Epidermal melanocyte (primary cell): ENCODE data around the gene ECD.

Experiments
- DNase-seq: peaks from one replicate; pipeline ENCODE4 v3.0.0; 2011; ENCODE audit warnings: low spot score; ENCODE audit not compliant: insufficient read length

Gene ECD

DNA sequence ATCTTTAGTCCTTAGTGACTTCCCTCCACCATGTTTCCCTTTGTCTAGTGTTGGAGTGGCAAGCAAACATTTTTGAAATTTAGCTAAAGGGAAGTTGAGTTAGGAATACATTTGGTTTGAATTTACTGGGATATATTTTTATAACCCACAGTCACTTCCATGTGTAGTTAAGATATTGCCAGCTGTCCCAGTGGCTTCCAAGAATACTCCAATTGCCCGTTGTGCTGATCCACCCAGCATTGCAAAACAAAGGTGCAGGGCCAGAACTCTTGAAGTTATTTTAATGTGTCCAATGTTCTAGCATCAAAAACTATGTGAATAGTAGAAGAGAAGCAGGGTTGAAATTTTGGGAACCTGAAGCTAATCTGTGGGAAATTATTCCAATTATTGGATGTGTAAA lies 68.7 kb downstream of the ECD start:
- peak; percentile 30 for DNase-seq

DNA sequence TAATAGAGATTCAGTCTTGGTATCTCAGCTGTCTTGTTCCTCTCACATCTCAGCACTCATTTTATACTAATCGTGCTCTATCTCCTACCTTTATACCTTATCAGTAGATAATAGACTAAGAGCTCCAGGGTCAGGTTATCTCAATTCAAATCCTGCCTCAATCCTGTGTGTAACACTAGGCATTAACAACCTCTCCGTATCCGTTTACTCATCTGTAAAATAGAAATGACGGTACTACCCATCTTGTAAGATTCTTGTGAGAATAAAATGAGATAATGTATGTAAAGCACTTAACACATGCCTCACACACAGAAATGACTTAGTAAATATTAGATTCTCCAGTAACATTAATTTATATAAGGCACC lies 70.5 kb downstream of the ECD start:
- DNase-seq: no peak

DNA sequence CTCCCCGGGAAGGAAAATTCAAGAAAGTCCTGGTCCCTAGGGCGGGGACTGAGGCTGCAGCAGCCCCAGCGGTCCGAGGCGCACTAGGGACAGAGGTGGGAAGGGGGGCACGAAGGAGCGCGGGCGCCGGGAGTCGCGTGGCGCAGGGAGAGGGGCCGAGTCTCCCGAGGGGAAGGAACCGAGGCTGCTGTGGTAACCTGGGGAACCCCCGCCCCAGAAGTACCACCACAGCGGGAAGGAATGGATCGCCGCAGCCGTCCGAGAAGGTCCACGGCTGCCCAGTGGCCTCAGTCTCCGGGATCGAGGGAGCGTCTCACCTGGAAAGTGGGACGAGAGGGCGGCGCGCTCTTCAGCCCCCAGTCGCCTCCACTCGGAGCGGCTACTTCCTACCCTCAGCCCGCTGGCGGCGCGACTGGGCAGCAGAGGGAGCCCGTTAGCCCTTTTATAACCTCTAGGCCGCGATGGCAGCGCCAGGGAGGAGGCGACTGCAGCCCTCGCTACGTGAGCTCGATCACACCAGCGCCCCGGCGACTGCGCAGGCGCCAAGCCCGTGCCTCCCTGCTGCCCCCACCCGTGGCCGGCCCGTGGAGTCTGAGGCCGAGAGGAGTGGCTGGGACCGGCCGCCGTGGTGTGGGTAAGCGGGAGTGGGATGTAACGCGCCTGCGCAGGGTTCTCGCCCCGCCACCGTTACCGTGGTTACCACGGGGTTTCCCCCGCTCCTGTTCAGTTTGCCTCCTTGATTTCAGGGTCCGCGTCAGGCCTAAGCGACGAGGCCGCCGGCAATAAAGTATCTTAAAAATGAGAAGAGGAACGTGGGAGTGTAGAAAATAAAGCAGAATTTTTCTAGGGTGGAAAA lies 71.1 kb downstream of the ECD start, which contains the start of gene P4HA1:
TSS of gene P4HA1 (minus strand) at position 418 of the 856 bp plus-strand sequence. CDS start 21,983 bp downstream, outside the sequence.
- peak; percentile 92 for DNase-seq

DNA sequence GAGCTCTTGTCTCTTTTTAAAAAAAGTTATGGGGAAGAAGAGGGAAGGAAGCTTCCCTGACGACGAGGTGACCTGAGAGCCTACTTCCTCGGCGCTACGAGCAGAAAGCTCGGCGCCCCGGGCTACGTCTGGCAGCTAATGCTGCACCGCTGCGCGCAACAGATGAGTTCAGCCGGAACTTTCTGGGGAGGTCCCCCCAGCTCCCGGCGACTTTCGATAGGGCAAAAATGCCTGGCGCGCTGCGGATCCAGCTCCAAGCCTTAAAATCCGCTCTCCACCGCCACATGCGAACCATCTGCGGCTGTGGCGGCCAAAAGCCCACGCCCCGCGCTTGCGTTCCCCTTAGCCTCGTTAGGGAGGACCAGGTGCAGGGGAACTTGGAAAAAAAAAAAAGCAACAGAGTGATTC lies 71.8 kb downstream of the ECD start:
- DNase-seq: peak; percentile 37

DNA sequence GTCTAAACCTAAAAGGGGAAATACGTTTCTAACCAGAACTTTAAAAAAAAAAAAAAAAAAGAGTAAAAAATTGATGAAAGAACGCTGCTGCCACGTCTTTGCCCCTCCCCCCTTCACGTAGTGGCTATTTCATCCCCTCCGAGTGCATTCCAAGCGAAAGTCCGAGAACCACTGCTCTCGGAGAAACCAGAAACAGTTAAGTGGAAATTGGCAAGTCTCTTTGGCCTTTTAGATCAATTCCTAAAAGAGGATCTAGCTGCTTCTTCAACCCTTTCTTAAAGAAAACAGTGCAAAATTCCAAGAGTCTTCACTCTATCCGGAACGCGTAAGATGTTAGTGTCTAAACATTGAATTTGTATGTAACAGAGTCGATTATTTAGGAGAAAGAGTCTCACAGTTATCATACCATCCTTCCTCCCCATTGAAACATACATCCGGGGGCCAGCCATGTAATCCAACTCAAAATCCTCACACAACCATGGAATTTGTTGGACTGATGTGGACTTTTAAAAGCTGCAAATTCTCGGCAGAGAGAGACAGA lies 72.3 kb downstream of the ECD start:
- DNase-seq: peak; percentile 37

DNA sequence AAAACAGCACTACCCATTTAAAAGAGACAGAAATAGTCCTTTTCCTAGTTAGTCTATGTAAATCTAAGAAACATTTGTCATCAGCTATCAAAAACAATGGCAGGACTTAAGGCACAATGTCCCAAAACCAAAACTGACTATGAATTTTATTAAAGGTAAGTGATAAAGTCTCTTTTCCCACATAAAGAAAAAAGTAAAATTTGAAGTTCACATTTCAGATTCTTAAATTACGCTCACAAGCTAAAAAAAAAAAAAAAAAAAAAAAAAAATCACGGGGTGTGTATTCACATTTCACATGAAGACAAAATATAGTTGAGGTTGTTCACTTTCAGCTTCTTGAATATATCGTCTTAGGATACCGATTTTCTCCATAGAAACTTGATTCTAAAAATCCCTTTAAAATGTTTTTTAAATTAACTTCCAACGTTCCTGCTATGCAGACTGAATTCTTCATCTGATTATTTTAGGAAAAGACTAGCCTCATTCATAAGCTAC lies 72.8 kb downstream of the ECD start:
- no peak for DNase-seq

DNA sequence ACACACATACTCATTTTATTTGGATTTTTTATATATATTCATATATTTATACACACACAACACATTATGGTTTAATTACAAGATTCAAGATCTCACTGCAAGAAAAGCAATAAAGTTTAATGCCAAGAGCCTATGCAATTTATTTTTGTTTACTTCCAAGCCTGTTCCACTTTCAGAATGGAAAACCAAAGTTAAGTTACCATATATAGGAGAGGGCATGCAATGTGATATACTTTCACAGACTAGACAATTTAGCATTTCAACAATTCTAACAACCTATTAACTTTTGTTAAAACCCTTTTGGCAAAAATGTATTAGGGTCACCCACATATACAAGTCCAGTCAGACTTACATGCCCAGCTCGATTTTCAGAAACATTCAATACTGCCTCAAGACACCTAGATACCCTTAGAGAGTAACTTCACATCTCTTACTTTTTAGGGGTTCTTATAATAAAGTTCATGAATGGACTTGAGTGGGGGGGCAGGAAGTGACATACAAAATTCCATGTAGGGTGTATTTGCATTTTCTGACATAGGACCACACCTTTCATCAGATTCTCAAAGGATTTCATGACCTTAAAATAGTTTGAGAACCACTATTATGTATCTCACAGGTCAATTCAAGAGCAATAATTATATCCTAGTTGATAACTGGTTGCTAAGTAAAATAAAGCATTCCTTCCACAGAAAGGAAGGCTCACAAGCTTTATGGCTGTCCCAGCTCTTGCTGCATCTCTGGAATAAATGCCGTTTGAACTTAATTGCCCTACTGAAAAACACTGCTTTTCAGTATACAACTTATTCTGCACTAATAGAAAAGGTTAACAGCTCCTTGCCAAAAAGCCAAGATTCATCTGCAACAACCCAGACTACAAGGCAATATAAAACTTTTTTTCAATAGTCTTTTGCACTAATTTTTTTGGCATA lies 73.6 kb downstream of the ECD start:
- no peak for DNase-seq

DNA sequence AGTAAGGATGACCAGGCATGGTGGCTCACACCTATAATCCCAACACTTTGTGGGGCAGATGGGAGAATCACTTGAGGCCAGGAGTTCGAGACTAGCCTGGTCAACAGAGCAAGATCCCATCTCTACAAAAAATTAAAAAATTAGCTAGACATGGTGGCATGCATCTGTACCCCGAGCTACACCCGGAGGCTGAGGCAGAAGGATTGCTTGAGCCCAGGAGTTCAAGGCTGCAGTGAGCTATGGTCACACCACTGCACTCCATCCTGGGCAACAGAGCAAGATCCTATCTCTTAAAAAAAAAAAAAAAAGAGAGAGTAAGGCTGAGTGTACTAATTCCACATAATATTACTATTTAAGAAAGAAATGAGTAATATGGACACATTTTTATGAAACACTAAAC lies 75.0 kb downstream of the ECD start:
- DNase-seq: no peak

DNA sequence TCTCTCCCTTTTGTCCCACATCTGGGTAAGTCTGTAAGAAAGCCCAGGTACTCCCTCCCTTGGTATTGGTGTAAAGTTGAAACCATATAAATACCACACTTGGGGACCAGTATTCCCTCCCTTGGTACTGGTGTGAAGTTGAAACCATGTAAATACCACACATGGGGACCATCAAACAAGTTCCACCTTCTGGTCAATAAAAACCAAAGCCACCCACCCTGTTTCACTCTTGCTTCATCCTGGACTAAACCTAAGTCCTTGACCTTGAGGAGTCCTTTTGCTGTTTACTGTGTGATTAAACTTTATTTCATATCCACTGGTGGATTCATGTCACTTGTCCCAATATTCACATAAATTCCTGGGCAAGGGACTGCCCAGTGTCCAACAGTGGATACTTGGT lies 79.5 kb downstream of the ECD start:
- DNase-seq: no peak

DNA sequence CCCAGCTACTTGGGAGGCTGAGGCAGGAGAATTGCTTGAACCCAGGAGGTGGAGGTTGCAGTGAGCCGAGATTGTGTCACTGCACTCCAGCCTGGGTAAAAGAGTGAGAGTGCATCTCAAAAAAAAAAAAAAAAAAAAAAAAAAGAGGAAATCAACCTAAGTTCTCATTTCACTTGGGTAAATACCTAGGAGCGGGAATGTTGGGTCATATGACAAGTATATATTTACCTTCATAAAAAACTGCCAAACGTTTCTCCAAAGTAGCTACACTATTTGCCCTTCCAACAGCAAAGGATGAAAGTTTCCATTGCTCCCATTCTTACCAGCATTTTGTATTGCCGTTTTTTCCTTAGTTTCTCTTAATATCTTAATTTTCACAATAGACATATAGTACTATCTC lies 81.0 kb downstream of the ECD start:
- no peak for DNase-seq

DNA sequence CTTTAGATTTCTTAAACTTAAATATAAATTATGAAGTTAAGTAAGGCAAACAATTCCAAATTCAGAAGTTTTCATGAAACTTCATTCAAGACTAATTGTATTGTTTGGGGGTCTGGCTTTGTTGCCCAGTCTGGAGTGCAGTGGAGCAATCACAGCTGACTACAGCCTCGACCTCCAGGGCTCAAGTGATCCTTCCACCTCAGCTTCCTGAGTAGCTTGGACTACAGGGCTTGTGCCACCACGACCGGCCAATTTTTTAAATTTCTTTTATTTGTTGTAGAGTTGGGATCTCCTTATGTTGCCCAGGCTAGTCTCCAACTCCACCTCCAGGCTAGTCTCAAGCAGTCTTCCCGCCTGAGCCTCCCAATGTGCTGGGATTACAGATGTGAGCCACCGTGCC lies 83.6 kb downstream of the ECD start:
- no peak for DNase-seq
